Panc1 (cell line): Measurements from ENCODE around the gene HS3ST6.

Experiments
- CTCF ChIP-seq: fragments of 450-650 bp; IDR thresholded peaks from 2 replicates; pipeline ENCODE4 v1.5.1; 2017; ENCODE audit warnings: mild to moderate bottlenecking
- POLR2AphosphoS5 ChIP-seq: IDR thresholded peaks from 2 replicates; pipeline ENCODE4 v1.6.1; 2012; ENCODE audit warnings: mild to moderate bottlenecking, low read depth, low read length, moderate library complexity
- REST ChIP-seq, 2 experiments: IDR thresholded peaks; 2 replicates each; pipeline ENCODE4 v1.6.1; 2011 to 2012; ENCODE audit warnings: low read depth in 2 of 2, control low read depth in 1 of 2, low read length in 1 of 2, mild to moderate bottlenecking in 1 of 2, moderate library complexity in 1 of 2; ENCODE audit not compliant: insufficient read depth in 1 of 2
- SIN3A ChIP-seq: IDR thresholded peaks from 2 replicates; pipeline ENCODE4 v1.6.1; 2012; ENCODE audit warnings: low read depth, mild to moderate bottlenecking, low read length, moderate library complexity, borderline replicate concordance; ENCODE audit not compliant: insufficient read depth
- TCF7L2 ChIP-seq: IDR thresholded peaks from 2 replicates; pipeline ENCODE4 v1.6.1; 2011; ENCODE audit warnings: mild to moderate bottlenecking, low read depth, low read length, inconsistent platforms

- TF ChIP-seq CTCF, result no peak
- no peak for TF ChIP-seq POLR2AphosphoS5
- TF ChIP-seq REST (IDR thresholded peaks at IDR 0.05; ENCODE audit: insufficient read depth in 1 of 2, low read depth in 2 of 2, low read length in 1 of 2), result no peak
- no peak for TF ChIP-seq SIN3A
- TF ChIP-seq TCF7L2, result no peak
Measured at GRCh38 chr16:1940273-1941161, 22.3 kb upstream of the HS3ST6 start.
